DMS114 treated with DMSO at 0.1 percent for 48 hours (cell line): Measurements from ENCODE around the gene MC2R.
"Not testable (repeated sequence)": the region's sequence is repeated elsewhere in the genome, so short reads cannot be mapped to it uniquely, and the experiment has no call there.

ENCODE experiments used
- DNase-seq: peaks from one replicate; lab custom pipeline; 2025; ENCODE audit not compliant: unreplicated experiment; lab: John Stamatoyannopoulos, UW

The MC2R gene

DNA sequence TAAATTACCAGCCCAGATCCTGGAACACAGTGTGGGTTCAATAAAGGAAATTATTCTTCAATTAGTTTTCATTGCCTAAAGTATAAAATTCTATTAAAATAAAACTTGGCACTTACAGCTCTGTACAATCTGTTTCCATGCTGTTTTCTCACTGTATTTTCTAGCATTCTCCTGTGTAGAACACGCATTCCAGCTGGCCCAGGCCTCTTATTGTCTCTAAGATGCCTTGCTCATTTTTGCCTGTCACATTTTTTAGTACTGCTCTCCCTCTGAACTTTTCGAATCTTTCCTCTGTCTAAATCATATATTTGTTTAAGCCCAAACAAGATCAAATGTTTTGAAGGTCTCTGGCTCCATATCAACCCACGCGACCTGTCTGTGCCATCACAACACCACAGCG lies 20.8 kb downstream of the MC2R start:
- no peak for DNase-seq

DNA sequence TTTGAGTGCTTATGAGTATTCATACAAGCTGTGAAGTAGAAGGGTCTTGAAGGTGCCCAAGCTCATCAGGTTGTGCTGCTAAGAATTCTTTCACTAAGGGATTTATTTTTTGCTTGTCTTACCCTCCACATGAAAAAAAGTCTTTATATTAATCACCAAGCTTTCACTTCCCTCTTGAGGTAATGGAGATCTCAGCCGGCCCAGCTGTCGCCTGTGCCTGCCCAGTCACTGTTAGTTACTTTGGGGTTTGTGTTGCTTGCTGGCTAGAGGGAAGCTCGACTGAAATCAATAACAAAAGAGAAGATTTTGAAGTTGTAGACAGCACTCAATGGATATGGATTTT lies 21.9 kb downstream of the MC2R start:
- DNase-seq, result no peak

DNA sequence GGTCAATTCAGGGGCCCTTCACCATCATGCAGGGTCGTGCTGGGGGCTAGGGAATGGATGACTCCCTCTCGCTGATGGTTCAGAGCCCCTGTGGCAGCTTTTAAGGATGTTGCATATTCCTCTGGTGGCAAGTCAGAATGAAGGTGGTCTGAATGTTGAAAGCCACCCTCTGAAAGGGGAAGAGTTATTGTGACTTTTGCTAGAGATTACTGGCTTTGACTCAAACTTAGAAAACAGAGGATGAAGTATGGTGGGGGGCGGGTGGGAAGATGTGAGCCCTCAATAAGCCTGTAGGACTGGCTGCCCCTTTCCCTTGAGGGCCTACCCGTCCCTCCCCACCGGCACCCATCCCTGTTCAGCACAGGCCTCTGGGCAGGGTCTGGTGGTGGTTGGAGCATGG lies 23.2 kb downstream of the MC2R start:
- no peak for DNase-seq

- no peak for DNase-seq
These were observed 24.5 kb downstream of the MC2R start for GRCh38 chr18:13890761-13891361.

- DNase-seq, result no peak
These were observed 25.7 kb downstream of the MC2R start for GRCh38 chr18:13889671-13890070.

DNA sequence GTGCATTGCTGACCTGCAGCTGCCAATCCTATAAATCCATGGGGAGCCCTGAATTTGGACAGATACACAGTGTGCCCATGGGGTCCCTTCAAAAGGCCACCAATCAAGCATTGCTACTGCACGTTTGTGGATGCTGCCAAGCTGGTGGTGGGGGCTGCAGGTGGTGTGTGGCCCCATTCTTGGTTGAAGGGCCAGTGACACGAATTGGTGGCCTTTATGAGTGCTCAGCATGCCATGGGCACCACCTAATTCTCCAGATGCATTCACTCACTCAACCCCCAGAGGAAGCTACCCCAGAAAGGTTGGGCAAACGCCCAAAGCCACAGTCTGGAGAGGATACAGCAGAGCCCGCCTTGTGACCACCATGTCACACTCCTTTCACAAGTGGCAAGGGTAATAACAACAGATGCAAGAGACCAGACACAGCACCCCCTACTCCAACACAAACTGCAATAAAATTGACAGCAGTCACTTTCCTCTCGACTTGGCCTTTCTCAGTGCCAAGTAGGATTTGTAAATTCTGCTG lies 27.1 kb downstream of the MC2R start:
- DNase-seq, result no peak

DNA sequence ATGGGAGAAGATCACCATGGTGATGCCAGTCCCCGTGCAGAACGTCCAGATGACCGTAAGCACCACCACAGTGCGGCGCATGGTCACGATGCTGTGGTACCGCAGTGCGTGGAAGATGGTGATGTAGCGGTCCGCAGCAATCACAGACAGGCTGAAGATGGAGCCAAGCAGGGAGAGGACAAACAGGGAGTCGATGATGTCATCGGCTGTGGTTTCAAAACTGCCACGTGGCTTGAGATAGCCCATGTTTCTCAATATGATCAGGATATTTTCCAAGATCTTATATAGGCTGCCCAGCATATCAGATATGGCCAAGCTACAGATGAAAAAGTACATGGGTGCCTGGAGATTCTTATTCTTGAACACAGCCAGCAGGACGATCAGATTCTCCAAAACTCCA lies 30.3 kb downstream of the MC2R start:
- DNase-seq, result no peak

DNA sequence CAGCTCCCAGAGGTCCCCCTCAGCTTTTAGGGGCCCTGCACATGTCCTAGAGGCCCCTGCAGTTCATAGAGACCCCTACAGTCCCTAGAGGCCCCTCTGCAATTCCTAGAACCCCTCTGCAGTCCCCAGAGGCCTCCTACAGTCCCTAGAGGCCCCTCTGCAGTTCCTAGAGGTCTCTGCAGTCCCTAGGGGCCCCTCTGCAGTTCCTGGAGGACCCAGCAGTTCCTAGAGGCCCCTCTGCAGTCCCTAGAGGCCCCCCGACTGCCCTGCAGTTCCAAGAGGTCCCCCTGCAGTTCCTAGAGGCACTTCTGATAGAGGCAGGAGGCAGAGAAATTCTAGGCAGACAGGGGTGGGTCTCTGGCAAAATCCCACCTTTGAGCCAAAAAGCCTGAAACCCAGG lies 35.4 kb downstream of the MC2R start:
- DNase-seq, result no peak

- DNase-seq, result no peak
These were observed 35.8 kb downstream of the MC2R start for GRCh38 chr18:13879492-13879891.

DNA sequence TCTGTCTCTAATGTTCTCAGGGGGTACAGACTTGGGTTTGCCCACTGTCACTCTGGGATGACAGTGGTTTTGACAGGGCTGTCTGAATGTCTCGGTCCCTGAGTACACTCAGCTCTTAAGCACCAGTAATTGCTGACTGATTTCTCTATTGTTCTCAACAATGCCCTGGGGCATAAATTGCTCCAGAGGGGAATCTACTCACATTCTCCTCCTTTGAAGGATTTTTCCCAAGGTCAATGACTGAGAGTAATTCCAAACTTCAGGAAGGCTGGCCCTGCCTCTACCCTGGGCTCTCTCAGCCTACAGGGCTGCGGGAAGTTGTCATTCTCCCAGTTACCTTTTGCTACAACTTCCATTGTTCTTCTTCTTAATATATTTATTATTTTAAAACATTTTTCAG lies 36.5 kb downstream of the MC2R start:
- DNase-seq, result no peak

DNA sequence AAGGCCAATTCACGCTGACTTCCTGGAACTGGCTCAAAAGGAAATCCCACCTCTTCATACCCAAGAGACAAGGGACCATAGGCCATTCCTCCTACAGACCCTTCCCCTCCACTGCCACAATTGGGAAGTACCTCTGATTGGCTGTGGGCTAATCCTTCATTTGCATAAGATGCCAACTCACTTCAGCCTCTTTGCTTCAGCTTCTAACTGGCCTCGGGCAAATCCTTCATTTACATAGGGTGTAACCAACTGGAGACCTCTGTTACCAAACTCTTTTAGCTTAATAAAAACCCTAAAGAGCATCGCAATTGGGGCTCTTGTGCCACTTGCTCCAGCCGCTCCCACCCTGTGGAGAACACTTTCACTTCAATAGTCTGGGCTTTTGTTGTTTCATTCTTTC lies 38.2 kb downstream of the MC2R start:
- DNase-seq, result no peak

GRCh38 chr18:13874558-13874957 lies 40.8 kb downstream of the MC2R start:
- DNase-seq, result no peak

GRCh38 chr18:13872932-13873331 lies 42.4 kb downstream of the MC2R start:
- no peak for DNase-seq

GRCh38 chr18:13872373-13872772 lies 43.0 kb downstream of the MC2R start:
- DNase-seq, result no peak

GRCh38 chr18:13871701-13872100 lies 43.6 kb downstream of the MC2R start:
- DNase-seq, result no peak

DNA sequence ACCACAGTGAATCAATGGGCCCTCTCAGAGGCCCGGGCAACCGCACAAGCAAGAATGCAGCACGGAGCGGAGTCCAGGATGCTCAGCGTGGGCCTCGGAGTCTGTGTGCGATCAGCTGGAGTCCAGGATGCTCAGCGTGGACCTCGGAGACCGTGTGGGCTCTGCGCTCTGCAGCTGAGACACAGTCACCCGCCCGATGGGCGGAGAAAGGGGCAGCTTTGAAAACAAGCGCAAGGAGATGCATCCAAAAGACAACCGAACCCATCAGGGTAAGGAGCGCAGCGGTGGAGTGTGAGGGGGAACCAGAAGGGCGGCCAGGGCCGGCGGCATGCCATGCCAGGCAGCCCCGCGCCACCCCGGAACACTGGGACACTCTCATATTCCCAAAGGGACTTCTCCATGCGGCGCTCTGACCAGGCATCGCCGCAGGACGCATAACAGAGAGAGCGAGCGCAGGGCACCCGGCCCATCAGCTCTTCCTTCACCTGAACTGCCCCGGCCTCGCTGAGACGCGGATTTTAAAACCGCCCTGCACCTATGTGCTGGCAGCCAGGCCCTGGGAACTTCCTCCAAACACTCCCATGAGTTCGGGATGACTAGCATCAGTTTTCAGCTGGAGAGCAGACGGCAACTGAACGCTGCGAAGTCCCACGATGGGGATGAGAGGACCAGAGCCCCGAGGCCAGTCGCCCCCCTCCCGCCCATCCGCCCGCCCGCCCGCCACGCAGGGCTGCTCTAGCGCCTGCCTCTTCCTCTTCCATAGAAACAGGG lies 46.6 kb downstream of the MC2R start:
- no peak for DNase-seq

DNA sequence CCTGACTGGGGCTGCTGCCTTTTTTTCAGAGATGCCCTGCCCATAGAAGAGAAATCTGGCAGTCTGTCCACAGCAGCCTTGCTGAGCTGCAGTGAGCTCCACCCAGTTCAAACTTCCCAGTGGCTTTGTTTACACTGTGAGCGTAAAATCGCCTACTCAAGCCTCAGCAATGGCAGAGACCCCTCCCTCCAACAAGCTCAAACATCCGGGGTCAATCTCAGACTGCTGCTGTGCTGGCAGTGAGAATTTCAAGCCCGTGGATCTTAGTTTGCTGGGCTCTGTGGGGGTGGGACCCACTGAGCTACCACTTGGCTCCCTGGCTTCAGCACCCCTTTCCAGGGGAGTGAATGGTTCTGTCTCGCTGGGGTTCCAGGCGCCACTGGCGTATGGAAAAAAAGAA lies 52.4 kb downstream of the MC2R start:
- DNase-seq, result not testable (repeated sequence)

DNA sequence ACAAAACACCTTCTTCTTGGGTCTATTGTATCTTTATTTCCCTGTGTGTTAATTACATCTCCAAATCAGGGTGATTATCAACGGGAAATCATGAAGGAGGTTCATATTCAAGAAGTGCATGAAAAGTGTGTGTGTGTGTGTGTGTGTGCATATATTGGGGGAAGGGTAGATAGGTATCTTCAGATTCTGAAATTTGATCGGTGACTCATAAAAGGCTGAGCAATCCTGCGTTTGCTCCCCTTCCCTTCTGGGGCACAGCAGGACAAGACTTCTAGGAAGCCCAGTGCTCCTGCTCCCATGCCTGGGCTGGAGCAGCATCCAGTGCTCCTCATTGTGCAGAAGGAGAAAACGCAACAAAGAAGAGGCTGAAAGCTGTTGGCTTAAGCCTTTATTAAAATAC lies 65.5 kb downstream of the MC2R start:
- DNase-seq, result no peak

GRCh38 chr18:13836559-13836958 lies 78.8 kb downstream of the MC2R start:
- DNase-seq, result no peak

- no peak for DNase-seq
These were observed 80.1 kb downstream of the MC2R start for GRCh38 chr18:13835202-13835601.

DNA sequence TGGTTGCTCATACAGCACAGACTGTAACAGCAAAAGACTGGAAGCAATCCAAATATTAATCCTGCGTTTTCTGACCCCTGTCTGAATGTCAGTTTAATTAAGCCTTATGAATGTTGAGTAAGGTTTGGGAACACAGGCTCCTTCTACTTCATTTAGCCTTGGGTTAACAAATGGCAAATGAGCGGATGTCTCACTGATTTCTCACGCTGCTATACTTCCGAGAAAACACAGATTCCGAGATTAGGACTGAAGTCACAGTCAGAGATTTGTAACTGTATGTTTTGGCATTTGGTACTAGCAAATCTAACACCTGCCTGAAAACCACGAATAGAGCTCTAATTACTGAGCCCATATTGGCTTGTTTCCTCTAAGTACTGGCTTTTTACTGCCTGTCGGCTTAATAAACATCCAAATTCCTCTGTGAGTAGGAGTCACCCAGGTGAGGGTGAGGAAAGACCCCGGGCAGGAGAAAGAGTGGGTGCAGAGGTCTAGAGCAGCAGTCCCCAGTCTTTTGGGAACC lies 80.8 kb downstream of the MC2R start:
- DNase-seq, result no peak
